Psoas muscle (tissue), 8 donors: Measurements from ENCODE around the gene IL36B. TPM values are rescaled to one million over a fixed set of nuclear protein-coding genes. Genes with fewer than 3 reads are reported as not detected.

Experiments used
- ATAC-seq, 4 donors: fragments of 200-7000 bp; cut with Tn5 transposase; one replicate each; pipeline ENCODE4 v1.9.1; 2020; ENCODE audit warnings: moderate library complexity in 3 of 4, mild to moderate bottlenecking in 2 of 4
- DNase-seq, 2 donors: peaks; one replicate each; pipeline ENCODE4 v3.0.0-alpha.2; 2020
- H3K27ac ChIP-seq: fragments of 200-600 bp; one replicate; pipeline ENCODE4 v1.8.0; 2022
- H3K27me3 ChIP-seq, 3 donors: fragments of 200-600 bp in 1 of 3; one replicate each; pipeline versions ENCODE4 v1.6.1 to v1.8.0; 2013 to 2022; ENCODE audit warnings: low read length in 2 of 3, mild to moderate bottlenecking in 2 of 3, moderate library complexity in 1 of 3; ENCODE audit not compliant: insufficient read depth in 3 of 3
- H3K36me3 ChIP-seq, 2 donors: fragments of 200-600 bp in 1 of 2; one replicate each; pipeline versions ENCODE4 v1.6.1 to v1.8.0; 2013 to 2022; ENCODE audit warnings: low read depth in 1 of 2, mild to moderate bottlenecking in 1 of 2, moderate library complexity in 1 of 2; ENCODE audit not compliant: insufficient read depth in 1 of 2
- H3K4me1 ChIP-seq: fragments of 200-600 bp; one replicate; pipeline ENCODE4 v1.8.0; 2022
- H3K4me3 ChIP-seq: fragments of 200-600 bp; one replicate; pipeline ENCODE4 v1.8.0; 2022; ENCODE audit warnings: mild to moderate bottlenecking
- H3K9me3 ChIP-seq: fragments of 200-600 bp; one replicate; pipeline ENCODE4 v1.8.0; 2022
- WGBS, 3 donors: extraction: QIAGEN DNeasy Blood & Tissue Kit; methylation state at CpG; one replicate each; pipeline versions ENCODE4 v1.1.6 to v1.1.7; 2013; 5-methylcytosine and 5-hydroxymethylcytosine counted together
- intact Hi-C, 2 donors: fragments of 100-400 bp; cut with DNase I; formaldehyde crosslinking; loops; one replicate each; pipeline versions ENCODE4 v1.11.0 to v1.14.2; 2022
- polyA plus RNA-seq, 3 donors: library from polyadenylated mRNA; stranded (reverse); fragments of 200-250 nt; gene quantifications; one replicate each; pipeline ENCODE4 v1.2.3, GENCODE V29; 2013
- total RNA-seq, 4 donors: library from RNA; stranded (reverse); fragmentation: NEBNext Ultra II Directional in 2 of 4; extraction: Animal tissue kit (Norgen Biotek cat#: 25700) in 2 of 4; gene quantifications; one replicate each; pipeline versions ENCODE4 v1.2.1 to v1.2.4, GENCODE V29; 2021 to 2023
- TF ChIP-seq, protein P1 (sequence below): fragments of 200-600 bp; IDR thresholded peaks from one replicate; pipeline ENCODE4 v1.8.0; 2022; ENCODE audit warnings: antibody characterized with exemption
- donor health status: healthy with polysubstance abuse.
- donor health status: DM: no; HTN: no; CAD: no; lungs with moderate emphysema.
- donor health status: Bipolar disorder and iron deficiency.
- donor health status: healthy.
- donor health status: DM: yes; HTN: yes; CAD: no.
- donor health status: DM: no; HTN: no; CAD: no.
- donor health status: DM: no; HTN: no; CAD: no.
- donor health status: DM: yes; HTN: yes; CAD: no.

Gene IL36B
- total and polyA plus RNA-seq, 7 donors: not detected

DNA sequence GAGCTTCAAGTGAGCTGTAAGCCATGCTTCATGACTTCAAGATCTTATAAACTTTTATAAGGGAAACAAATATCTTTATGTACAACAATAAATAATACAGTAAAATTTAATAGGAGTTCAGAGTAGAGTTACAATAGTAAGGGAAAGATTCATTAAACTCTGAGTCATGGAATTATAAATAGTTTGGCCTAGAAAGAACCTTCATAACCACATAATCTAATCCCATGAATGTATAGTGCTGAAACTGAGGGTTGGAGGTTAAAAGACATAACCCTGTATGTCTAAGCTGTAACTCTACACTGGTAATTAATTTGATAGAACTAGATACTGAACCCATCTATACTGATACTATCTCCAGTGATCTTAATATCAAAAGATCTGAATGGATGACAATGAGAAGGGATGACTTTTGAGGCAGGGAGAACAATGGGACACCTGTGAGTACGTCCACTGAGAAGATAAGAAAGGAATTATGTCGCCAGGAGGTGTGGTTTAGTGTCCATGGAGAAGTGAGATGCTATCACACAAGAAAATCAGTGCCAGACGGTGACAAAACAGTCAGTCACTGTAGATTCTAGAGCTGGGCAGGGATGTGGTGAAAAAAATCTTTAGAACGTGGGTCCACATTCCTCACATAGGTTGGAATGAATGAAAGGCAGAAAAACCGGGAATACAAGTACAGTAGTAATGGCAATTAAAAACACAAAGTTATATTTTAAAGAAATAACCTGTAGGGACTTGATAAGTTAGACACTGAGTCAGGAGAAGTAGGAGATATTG, 16.2 kb upstream of the IL36B start:
- Histone ChIP-seq H3K36me3 (no peaks in the 10 kb centered on the region), H3K27ac (no peak overlapping the region), H3K4me3 (no peak overlapping the region), H3K9me3 (no peaks in the 10 kb centered on the region), H3K27me3 (peaks cover 0 to 2% (median 2%) of the 10 kb centered on the region in 3 donors), H3K4me1 (no peaks in the 10 kb centered on the region)
- intact Hi-C loops: no loop called here
- WGBS, 3 donors: 26 to 47% (median 41%) methylated on average over 5 of the region's 5 CpGs
- TF ChIP-seq, protein P1, sequence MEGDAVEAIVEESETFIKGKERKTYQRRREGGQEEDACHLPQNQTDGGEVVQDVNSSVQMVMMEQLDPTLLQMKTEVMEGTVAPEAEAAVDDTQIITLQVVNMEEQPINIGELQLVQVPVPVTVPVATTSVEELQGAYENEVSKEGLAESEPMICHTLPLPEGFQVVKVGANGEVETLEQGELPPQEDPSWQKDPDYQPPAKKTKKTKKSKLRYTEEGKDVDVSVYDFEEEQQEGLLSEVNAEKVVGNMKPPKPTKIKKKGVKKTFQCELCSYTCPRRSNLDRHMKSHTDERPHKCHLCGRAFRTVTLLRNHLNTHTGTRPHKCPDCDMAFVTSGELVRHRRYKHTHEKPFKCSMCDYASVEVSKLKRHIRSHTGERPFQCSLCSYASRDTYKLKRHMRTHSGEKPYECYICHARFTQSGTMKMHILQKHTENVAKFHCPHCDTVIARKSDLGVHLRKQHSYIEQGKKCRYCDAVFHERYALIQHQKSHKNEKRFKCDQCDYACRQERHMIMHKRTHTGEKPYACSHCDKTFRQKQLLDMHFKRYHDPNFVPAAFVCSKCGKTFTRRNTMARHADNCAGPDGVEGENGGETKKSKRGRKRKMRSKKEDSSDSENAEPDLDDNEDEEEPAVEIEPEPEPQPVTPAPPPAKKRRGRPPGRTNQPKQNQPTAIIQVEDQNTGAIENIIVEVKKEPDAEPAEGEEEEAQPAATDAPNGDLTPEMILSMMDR: no peak
- ATAC-seq (no peak), DNase-seq (no peak)

DNA sequence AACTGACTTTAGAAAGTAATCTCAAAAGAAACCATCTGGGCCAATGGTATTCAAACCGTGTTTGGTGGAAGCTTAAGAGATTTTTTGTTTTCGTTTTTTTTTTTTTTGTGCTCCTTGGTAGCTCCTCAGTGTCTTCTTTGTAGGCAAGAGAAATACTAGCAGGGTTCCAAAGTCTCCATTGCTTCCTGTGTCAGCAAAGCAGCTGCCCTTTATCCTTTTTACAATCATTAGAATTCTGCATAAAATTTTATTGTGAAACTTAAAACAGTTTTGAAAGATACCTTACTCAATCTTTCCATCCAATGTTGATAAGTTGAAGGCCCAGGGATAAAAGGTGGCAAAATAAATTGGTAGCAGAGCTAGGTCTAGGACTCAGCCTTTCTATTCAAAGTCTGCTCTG, 15.6 kb upstream of the IL36B start:
- TF ChIP-seq, protein P1: no peak
- no peaks in the 10 kb centered on the region for H3K9me3 ChIP-seq
- ATAC-seq: no peak

DNA sequence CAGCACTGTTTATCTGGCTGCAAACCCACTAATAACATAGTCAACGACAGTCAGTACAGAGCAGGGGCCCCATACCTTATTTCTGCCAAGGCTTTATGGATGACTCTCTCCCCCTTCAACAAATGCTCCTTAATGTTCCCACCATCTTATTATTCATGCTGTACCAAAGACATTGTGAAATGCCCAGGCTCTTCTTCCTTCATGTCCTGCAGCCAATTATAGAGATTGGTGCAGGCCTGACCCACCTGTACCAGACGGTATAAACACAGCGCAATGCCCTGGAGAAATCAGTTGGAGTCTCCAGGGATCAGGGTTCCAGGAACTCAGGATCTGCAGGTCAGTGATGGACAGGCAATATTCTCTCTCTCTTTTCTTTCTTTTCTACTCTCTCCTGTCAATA, 15.0 kb upstream of the IL36B start, which contains the start of gene IL1F10:
Gene IL1F10, plus strand, starts transcription at position 290 of the 400 bp plus-strand sequence. CDS start 4,769 bp downstream, outside the sequence.
- Histone ChIP-seq H3K27ac (no peak within 1 kb of the TSS), H3K9me3 (no peaks in the 10 kb centered on the region), H3K36me3 (no peaks in the 10 kb centered on the region), H3K4me1 (no peaks in the 10 kb centered on the region), H3K4me3 (no peak within 1 kb of the TSS), H3K27me3 (peaks cover 0 to 4% (median 4%) of the 10 kb centered on the region in 3 donors)
- no peak for ATAC-seq
- intact Hi-C loops: no loop called here
- TF ChIP-seq, protein P1: no peak
- DNase-seq: no peak
- WGBS, 3 donors: 85 to 89% (median 86%) methylated on average over 3 of the region's 3 CpGs

More for the DNA sequence above, 15.6 kb upstream of the IL36B start:
- no peak overlapping the region for H3K4me3 ChIP-seq
- H3K4me1 ChIP-seq: no peaks in the 10 kb centered on the region
- no peak for DNase-seq
- H3K36me3 ChIP-seq: no peaks in the 10 kb centered on the region
- intact Hi-C loops: no loop called here
- 68 to 79% (median 73%) methylated on average over 2 of the region's 2 CpGs for WGBS, 3 donors
- H3K27me3 ChIP-seq: peaks cover 0 to 4% (median 4%) of the 10 kb centered on the region in 3 donors
- no peak overlapping the region for H3K27ac ChIP-seq

DNA sequence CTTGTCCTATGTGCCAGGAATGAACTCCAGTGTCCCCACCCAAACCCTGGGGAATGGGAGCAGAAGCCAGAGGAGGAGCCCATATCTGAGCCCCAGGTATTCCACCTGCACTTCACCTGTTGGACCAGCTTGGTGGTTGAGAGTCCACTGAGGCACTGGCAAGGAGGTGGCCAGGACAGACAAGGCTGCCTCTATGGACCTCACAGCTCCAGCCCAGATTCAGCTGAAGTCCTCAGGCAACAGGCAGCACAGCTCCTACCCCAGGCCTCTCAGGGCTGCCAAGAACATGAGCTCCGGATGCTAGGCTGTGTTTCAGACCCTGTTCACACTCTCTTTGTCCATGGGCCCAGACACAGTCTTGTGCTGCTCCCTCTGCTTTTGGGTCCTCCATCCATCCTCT, 12.2 kb upstream of the IL36B start:
- H3K27ac ChIP-seq: no peak overlapping the region
- DNase-seq (no peak), ATAC-seq (no peak)
- no peak overlapping the region for H3K4me3 ChIP-seq
- H3K27me3 ChIP-seq: peaks cover 0 to 4% (median 4%) of the 10 kb centered on the region in 3 donors
- TF ChIP-seq, protein P1: no peak
- H3K4me1 ChIP-seq: no peaks in the 10 kb centered on the region
- no peaks in the 10 kb centered on the region for H3K9me3 ChIP-seq
- intact Hi-C loops: no loop called here
- H3K36me3 ChIP-seq: no peaks in the 10 kb centered on the region
- WGBS, 3 donors: 73 to 95% (median 87%) methylated on average over 1 of the region's 1 CpG
